Left ventricle myocardium inferior (tissue), 1 donor: ENCODE data around the gene DMXL2. TPM values are rescaled to one million over a fixed set of nuclear protein-coding genes. Genes with fewer than 3 reads are reported as not detected.
"Not testable (repeated sequence)": the region's sequence is repeated elsewhere in the genome, so short reads cannot be mapped to it uniquely, and the experiment has no call there.

Experiments
- DNase-seq: peaks from one replicate; pipeline ENCODE4 v3.0.0-alpha.2; 2020
- H3K27ac ChIP-seq: fragments of 200-600 bp; replicated peaks from 2 replicates; pipeline ENCODE4 v1.8.0; 2021
- H3K27me3 ChIP-seq: fragments of 200-600 bp; 2 replicates; pipeline ENCODE4 v1.8.0; 2021; ENCODE audit warnings: low read depth
- H3K36me3 ChIP-seq: fragments of 200-600 bp; 2 replicates; pipeline ENCODE4 v1.8.0; 2021
- H3K4me1 ChIP-seq: fragments of 200-600 bp; 2 replicates; pipeline ENCODE4 v1.8.0; 2021
- H3K4me3 ChIP-seq: fragments of 200-600 bp; 2 replicates; pipeline ENCODE4 v1.8.0; 2021; ENCODE audit warnings: mild to moderate bottlenecking, moderate library complexity
- H3K9me3 ChIP-seq: fragments of 200-600 bp; replicated peaks from 2 replicates; pipeline ENCODE4 v1.8.0; 2021
- intact Hi-C: fragments of 100-400 bp; cut with micrococcal nuclease; formaldehyde crosslinking; loops from one replicate; pipeline ENCODE4 v1.11.0; 2022
- total RNA-seq: library from RNA; stranded (reverse); fragmentation: NEBNext Ultra II Directional; extraction: Animal tissue kit (Norgen Biotek cat#: 25700); gene quantifications from one replicate; pipeline ENCODE4 v1.2.1, GENCODE V29; 2021
- TF ChIP-seq, protein P1 (sequence below): fragments of 200-600 bp; IDR thresholded peaks from 2 replicates; pipeline ENCODE4 v1.8.0; 2021; ENCODE audit warnings: antibody characterized with exemption, mild to moderate bottlenecking, borderline replicate concordance
- donor health status: DM: no; HTN: yes; CAD: no; lungs with severe emphysema.

Gene DMXL2
- total RNA-seq, 1 donor from 2014 or later: 7.4 TPM

DNA sequence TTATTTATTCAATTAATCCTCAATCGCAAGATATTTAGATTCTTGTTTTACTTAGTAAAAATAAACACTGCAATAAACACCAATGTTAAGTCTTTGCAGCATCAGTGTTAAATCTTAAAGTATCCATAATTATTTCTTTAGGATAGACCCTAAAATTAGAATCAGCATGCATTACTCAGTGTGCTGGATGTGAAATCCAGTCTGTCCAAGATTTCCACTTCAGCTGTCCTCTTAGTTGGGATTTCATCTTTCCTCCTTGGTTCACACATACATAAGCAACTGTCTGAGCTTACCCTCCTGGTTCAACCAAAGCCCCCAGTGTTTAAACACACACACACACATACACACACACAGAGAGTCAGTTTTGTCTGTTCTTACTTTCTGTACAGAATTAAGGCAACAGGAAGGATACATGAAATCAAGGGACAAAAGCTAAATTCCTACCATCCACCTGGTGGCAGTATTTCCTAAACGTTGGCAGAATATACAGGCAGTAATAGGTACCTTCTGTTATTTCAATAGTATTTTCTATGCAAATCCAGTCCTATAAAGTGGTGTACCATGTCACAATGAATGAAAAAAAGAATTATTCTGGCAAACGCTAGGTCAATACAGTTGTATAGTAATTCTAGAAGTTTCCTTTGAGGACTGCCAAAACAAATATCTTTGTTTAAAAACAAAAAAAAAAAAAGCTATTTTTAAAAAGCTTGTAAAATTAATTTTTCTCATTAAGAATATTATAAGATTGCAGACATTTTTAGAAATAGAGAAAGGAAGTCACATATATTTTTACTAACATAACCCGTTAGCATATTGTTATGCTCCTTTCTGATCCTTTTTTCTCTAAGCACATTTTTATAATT lies 27.3 kb upstream of the DMXL2 start:
- no peak for DNase-seq
- intact Hi-C loops: loop anchor here (1.0 kb wide), 1 partner anchor 126 kb away; no protein-coding TSS in a partner anchor
- TF ChIP-seq, protein P1, sequence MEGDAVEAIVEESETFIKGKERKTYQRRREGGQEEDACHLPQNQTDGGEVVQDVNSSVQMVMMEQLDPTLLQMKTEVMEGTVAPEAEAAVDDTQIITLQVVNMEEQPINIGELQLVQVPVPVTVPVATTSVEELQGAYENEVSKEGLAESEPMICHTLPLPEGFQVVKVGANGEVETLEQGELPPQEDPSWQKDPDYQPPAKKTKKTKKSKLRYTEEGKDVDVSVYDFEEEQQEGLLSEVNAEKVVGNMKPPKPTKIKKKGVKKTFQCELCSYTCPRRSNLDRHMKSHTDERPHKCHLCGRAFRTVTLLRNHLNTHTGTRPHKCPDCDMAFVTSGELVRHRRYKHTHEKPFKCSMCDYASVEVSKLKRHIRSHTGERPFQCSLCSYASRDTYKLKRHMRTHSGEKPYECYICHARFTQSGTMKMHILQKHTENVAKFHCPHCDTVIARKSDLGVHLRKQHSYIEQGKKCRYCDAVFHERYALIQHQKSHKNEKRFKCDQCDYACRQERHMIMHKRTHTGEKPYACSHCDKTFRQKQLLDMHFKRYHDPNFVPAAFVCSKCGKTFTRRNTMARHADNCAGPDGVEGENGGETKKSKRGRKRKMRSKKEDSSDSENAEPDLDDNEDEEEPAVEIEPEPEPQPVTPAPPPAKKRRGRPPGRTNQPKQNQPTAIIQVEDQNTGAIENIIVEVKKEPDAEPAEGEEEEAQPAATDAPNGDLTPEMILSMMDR: peak; percentile 80
- H3K4me3 ChIP-seq: no peak overlapping the region
- H3K27ac ChIP-seq: no peak overlapping the region
- no peaks in the 10 kb centered on the region for H3K9me3 ChIP-seq
- H3K27me3 ChIP-seq: no peaks in the 10 kb centered on the region
- H3K4me1 ChIP-seq: no peaks in the 10 kb centered on the region
- no peaks in the 10 kb centered on the region for H3K36me3 ChIP-seq

DNA sequence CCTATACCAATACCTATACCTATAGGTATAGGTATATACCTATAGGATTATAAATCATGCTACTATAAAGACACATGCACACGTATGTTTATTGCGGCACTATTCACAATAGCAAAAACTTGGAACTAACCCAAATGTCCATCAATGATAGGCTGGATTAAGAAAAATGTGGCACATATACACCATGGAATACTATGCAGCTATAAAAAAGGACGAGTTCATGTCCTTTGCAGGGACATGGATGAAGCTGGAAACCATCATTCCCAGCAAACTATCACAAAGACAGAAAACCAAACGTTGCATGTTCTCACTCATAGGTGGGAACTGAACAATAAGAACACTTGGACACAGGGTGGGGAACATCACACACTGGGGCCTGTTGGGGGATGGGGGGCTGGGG lies 26.1 kb upstream of the DMXL2 start:
- H3K4me1 ChIP-seq, H3K27me3 ChIP-seq, H3K9me3 ChIP-seq, H3K4me3 ChIP-seq, intact Hi-C loops, H3K27ac ChIP-seq, H3K36me3 ChIP-seq, DNase-seq: not testable (repeated sequence)

DNA sequence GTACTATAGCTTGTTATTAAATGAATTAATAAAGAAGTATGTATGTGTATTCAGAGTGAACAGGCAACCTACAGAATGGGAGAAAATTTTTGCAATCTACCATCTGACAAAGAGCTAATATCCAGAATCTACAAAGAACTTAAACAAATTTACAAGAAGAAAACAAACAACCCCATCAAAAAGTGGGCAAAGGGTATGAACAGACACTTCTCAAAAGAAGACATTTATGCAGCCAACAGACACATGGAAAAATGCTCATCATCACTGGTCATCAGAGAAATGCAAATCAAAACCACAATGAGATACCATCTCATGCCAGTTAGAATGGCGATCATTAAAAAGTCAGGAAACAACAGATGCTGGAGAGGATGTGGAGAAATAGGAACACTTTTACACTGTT lies 25.5 kb upstream of the DMXL2 start:
- H3K27me3 ChIP-seq, H3K4me1 ChIP-seq, intact Hi-C loops, DNase-seq, H3K9me3 ChIP-seq, H3K27ac ChIP-seq, H3K4me3 ChIP-seq, H3K36me3 ChIP-seq: not testable (repeated sequence)

DNA sequence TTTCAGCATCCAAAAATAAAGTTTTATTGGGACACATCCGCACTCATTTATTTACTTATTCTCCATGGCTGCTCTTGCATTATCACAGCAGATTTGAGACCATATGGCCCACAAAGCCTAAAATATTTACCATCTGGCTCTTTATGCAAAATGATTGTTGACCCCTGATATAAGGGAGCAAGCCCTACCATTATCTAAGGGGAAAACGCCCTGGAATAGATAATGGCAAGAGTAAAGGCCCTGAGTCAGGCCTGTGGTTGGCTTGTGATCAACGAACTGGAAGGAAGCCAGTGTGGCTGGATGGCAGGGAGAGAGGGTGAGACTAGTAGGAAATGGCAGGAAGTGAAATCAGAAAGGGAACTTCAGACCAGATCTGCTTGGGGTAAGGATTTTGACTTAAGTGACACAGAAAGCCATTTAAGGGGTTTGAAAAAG lies 24.6 kb upstream of the DMXL2 start:
- DNase-seq: peak; percentile 45
- intact Hi-C loops: no loop called here
- no peak overlapping the region for H3K27ac ChIP-seq

DNA sequence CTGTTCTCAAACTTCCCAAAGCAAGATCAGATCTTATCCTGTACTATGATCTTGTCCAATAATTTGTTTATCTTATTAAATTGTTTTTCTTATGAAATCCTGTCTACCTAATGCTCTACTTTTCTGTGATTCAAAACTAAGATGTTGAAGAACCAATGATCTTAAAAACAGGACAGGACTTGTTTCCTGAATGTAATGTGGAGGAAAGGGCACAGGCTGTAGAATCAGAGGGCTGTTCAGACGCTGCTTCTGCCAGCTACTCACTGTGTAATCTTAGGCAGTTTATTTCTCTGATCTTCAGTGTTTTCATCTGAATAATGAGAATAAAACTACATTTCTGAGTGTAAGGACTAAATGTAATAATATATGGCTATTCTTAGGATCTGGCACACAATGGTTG lies 20.1 kb upstream of the DMXL2 start:
- H3K27ac ChIP-seq: no peak overlapping the region
- H3K4me3 ChIP-seq: no peak overlapping the region
- H3K9me3 ChIP-seq: no peaks in the 10 kb centered on the region
- no peaks in the 10 kb centered on the region for H3K36me3 ChIP-seq
- H3K4me1 ChIP-seq: no peaks in the 10 kb centered on the region
- DNase-seq: no peak
- H3K27me3 ChIP-seq: no peaks in the 10 kb centered on the region
- intact Hi-C loops: no loop called here
- TF ChIP-seq, protein P1: no peak

More for the DNA sequence above, 24.6 kb upstream of the DMXL2 start:
- no peaks in the 10 kb centered on the region for H3K9me3 ChIP-seq
- no peaks in the 10 kb centered on the region for H3K4me1 ChIP-seq
- no peaks in the 10 kb centered on the region for H3K27me3 ChIP-seq
- H3K4me3 ChIP-seq: no peak overlapping the region
- H3K36me3 ChIP-seq: no peaks in the 10 kb centered on the region
- TF ChIP-seq, protein P1: no peak

DNA sequence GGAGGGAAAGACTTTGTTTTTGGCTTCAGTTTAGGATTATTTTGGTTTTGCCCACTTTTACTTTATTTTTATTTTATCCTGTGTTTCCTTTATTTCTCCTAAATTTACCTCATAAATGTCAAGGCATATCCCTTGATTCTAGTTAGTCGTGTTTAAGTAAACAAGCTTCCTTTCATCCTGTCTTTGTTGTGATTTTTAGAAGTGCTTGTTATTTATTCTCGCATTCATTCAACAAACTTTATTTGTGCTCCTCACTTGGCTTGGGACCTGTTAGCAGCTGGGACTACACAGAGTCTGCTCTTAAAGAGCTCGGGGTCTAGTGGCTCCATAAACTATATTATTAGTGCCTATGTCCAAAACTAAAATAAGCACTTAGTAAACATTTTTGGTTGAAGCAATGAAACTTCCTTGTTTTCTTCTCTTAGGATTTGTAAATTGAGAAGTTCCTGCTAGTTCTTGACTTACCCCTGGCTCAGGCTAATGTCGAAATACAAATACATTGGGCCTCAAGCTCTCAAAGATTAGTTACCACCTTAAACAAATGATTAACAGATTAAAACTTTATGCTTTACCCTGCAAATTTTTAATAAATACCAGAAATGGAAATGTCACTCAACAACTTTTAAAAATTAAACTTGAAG lies 19.0 kb upstream of the DMXL2 start:
- DNase-seq: no peak
- no peaks in the 10 kb centered on the region for H3K36me3 ChIP-seq
- no peaks in the 10 kb centered on the region for H3K4me1 ChIP-seq
- intact Hi-C loops: no loop called here
- TF ChIP-seq, protein P1: no peak
- H3K27me3 ChIP-seq: no peaks in the 10 kb centered on the region
- no peak overlapping the region for H3K4me3 ChIP-seq
- H3K27ac ChIP-seq: no peak overlapping the region
- H3K9me3 ChIP-seq: no peaks in the 10 kb centered on the region
